Neural cell (in vitro differentiated cells): Measurements from ENCODE around the gene NTRK2. TPM values are rescaled to one million over a fixed set of nuclear protein-coding genes. Genes with fewer than 3 reads are reported as not detected.

Source experiments
- H2AFZ ChIP-seq: fragments of 200-600, 300-800 bp; sonication (generic), shearing (Covaris generic); 2 replicates; pipeline ENCODE4 v1.6.0; 2014; ENCODE audit warnings: low read depth, mild to moderate bottlenecking, antibody characterized with exemption, low read length, moderate library complexity
- H3F3A ChIP-seq: fragments of 200-600 bp; shearing (Covaris generic); 2 replicates; pipeline ENCODE4 v1.6.1; 2016; ENCODE audit warnings: mild to moderate bottlenecking, moderate library complexity, mixed read lengths, antibody characterized with exemption, low read length; ENCODE audit not compliant: insufficient read depth, poor library complexity, severe bottlenecking
- H3K27ac ChIP-seq: fragments of 200-600, 300-800 bp; sonication (generic), shearing (Covaris generic); 2 replicates; pipeline ENCODE4 v1.5.1; 2014; ENCODE audit warnings: mild to moderate bottlenecking, low read length, moderate library complexity
- H3K27me3 ChIP-seq: fragments of 300-800, 200-600 bp; sonication (generic), shearing (Covaris generic); 2 replicates; pipeline ENCODE4 v1.6.0; 2014; ENCODE audit warnings: mild to moderate bottlenecking, low read depth, low read length, moderate library complexity; ENCODE audit not compliant: insufficient read depth
- H3K36me3 ChIP-seq: fragments of 300-800, 200-600 bp; sonication (generic), shearing (Covaris generic); 2 replicates; pipeline ENCODE4 v1.5.1; 2014; ENCODE audit warnings: mild to moderate bottlenecking, antibody characterized with exemption, low read length, moderate library complexity; ENCODE audit not compliant: insufficient read depth
- H3K4me2 ChIP-seq: fragments of 300-800, 200-600 bp; sonication (generic), shearing (Covaris generic); 2 replicates; pipeline ENCODE4 v1.6.0; 2014; ENCODE audit warnings: mild to moderate bottlenecking, low read length
- H3K4me3 ChIP-seq: fragments of 300-800, 200-600 bp; sonication (generic), shearing (Covaris generic); 2 replicates; pipeline ENCODE4 v1.5.1; 2014; ENCODE audit warnings: mild to moderate bottlenecking, low read length, moderate library complexity
- H3K79me2 ChIP-seq: fragments of 200-600 bp; shearing (Covaris generic); replicated peaks from 2 replicates; pipeline ENCODE4 v1.6.0; 2014; ENCODE audit warnings: mild to moderate bottlenecking, low read length, moderate library complexity; ENCODE audit not compliant: insufficient read depth
- H3K9ac ChIP-seq: fragments of 300-800, 200-600 bp; sonication (generic), shearing (Covaris generic); 2 replicates; pipeline ENCODE4 v1.6.1; 2016; ENCODE audit warnings: mild to moderate bottlenecking, low read length, mixed read lengths
- H3K9me2 ChIP-seq: fragments of 200-600 bp; shearing (Covaris generic); 2 replicates; pipeline ENCODE4 v1.6.1; 2016; ENCODE audit warnings: mild to moderate bottlenecking, low read length, mixed read lengths; ENCODE audit not compliant: insufficient read depth
- H3K9me3 ChIP-seq: fragments of 200-600, 300-800 bp; sonication (generic), shearing (Covaris generic); 2 replicates; pipeline ENCODE4 v1.6.1; 2016; ENCODE audit warnings: mild to moderate bottlenecking, mixed run types, low read length, moderate library complexity, mixed read lengths
- H4K20me1 ChIP-seq: fragments of 200-600 bp; shearing (Covaris generic); 2 replicates; pipeline ENCODE4 v1.6.1; 2016; ENCODE audit warnings: mild to moderate bottlenecking, mixed run types; ENCODE audit not compliant: insufficient read depth
- CTCF ChIP-seq: fragments of 450-650 bp; IDR thresholded peaks from 2 replicates; pipeline ENCODE4 v1.5.1; 2014; ENCODE audit warnings: antibody characterized with exemption, mild to moderate bottlenecking, moderate library complexity; ENCODE audit not compliant: poor library complexity, severe bottlenecking
- EP300 ChIP-seq: fragments of 450-650 bp; conservative IDR thresholded peaks from 2 replicates; pipeline ENCODE4 v1.6.1; 2014; ENCODE audit warnings: antibody characterized with exemption, mild to moderate bottlenecking, moderate library complexity; ENCODE audit not compliant: poor library complexity, severe bottlenecking
- EZH2 ChIP-seq: fragments of 200-600, 300-800 bp; shearing (Covaris generic), sonication (generic); IDR thresholded peaks from 2 replicates; pipeline ENCODE4 v1.6.1; 2014; ENCODE audit warnings: antibody characterized with exemption, low read length, borderline replicate concordance, mild to moderate bottlenecking; ENCODE audit not compliant: insufficient read depth, poor library complexity, severe bottlenecking
- MXI1 ChIP-seq: fragments of 450-650 bp; conservative IDR thresholded peaks from 2 replicates; pipeline ENCODE4 v1.6.1; 2014; ENCODE audit warnings: antibody characterized with exemption, mild to moderate bottlenecking; ENCODE audit not compliant: poor library complexity, severe bottlenecking
- POLR2AphosphoS5 ChIP-seq: IDR thresholded peaks from 2 replicates; pipeline ENCODE4 v1.6.1; 2012
- RAD21 ChIP-seq: fragments of 450-650 bp; conservative IDR thresholded peaks from 2 replicates; pipeline ENCODE4 v1.6.1; 2014; ENCODE audit warnings: antibody characterized with exemption, mild to moderate bottlenecking, moderate library complexity
- REST ChIP-seq: IDR thresholded peaks from 2 replicates; pipeline ENCODE4 v1.6.1; 2012; ENCODE audit warnings: borderline replicate concordance
- SMC3 ChIP-seq: fragments of 450-650 bp; conservative IDR thresholded peaks from 2 replicates; pipeline ENCODE4 v1.6.1; 2014; ENCODE audit warnings: antibody characterized with exemption, mild to moderate bottlenecking, moderate library complexity; ENCODE audit not compliant: poor library complexity
- TAF1 ChIP-seq: IDR thresholded peaks from 2 replicates; pipeline ENCODE4 v1.6.1; 2012; ENCODE audit warnings: low read depth
- polyA plus RNA-seq: library from polyadenylated mRNA; depleted of rRNA; stranded (reverse); fragments of >200 nt; gene quantifications from 2 replicates; pipeline ENCODE4 v1.2.3, GENCODE V29; 2014

Gene NTRK2
- polyA plus RNA-seq, 1 donor from 2014 or later: 14.2 TPM

GRCh38 chr9:84991514-84991870 is 322.0 kb downstream of the NTRK2 start:
- no peaks in the 10 kb centered on the region for H3K79me2 ChIP-seq
- no peak overlapping the region for H3K4me3 ChIP-seq
- no peak overlapping the region for H3K9ac ChIP-seq
- no peak overlapping the region for H2AFZ ChIP-seq
- no peaks in the 10 kb centered on the region for H4K20me1 ChIP-seq
- no peak overlapping the region for H3K4me2 ChIP-seq
- no peaks in the 10 kb centered on the region for H3K27me3 ChIP-seq
- H3K9me3 ChIP-seq: no peaks in the 10 kb centered on the region
- H3K27ac ChIP-seq: no peak overlapping the region
- no peaks in the 10 kb centered on the region for H3K36me3 ChIP-seq
- no peak for TF ChIP-seq TAF1
- no peaks in the 10 kb centered on the region for H3K9me2 ChIP-seq
- H3F3A ChIP-seq: no peaks in the 10 kb centered on the region

- Histone ChIP-seq H3K4me2 (no peak overlapping the region), H3K36me3 (no peaks in the 10 kb centered on the region), H3F3A (no peaks in the 10 kb centered on the region), H3K27ac (no peak overlapping the region), H2AFZ (no peak overlapping the region), H3K9me3 (no peaks in the 10 kb centered on the region), H3K79me2 (no peaks in the 10 kb centered on the region), H4K20me1 (no peaks in the 10 kb centered on the region), H3K4me3 (no peak overlapping the region), H3K9ac (no peak overlapping the region), H3K27me3 (no peaks in the 10 kb centered on the region), H3K9me2 (no peaks in the 10 kb centered on the region)
- TF ChIP-seq CTCF (no peak), SMC3 (no peak), TAF1 (no peak), REST (no peak), EP300 (no peak), RAD21 (no peak), POLR2AphosphoS5 (no peak), EZH2 (no peak), MXI1 (no peak)
Measured at GRCh38 chr9:84992381-84992780, 322.9 kb downstream of the NTRK2 start.

- Histone ChIP-seq H3K9ac (no peak overlapping the region), H3K27ac (no peak overlapping the region), H3K27me3 (no peaks in the 10 kb centered on the region), H3K9me3 (no peaks in the 10 kb centered on the region), H3K9me2 (no peaks in the 10 kb centered on the region), H3K4me3 (no peak overlapping the region), H4K20me1 (no peaks in the 10 kb centered on the region), H2AFZ (no peak overlapping the region), H3K36me3 (no peaks in the 10 kb centered on the region), H3F3A (no peaks in the 10 kb centered on the region), H3K4me2 (no peak overlapping the region), H3K79me2 (no peaks in the 10 kb centered on the region)
- no peak for TF ChIP-seq EP300
- TF ChIP-seq TAF1: no peak
- TF ChIP-seq SMC3: no peak
- no peak for TF ChIP-seq MXI1
- TF ChIP-seq RAD21: no peak
- TF ChIP-seq CTCF: no peak
- no peak for TF ChIP-seq EZH2
- TF ChIP-seq REST: no peak
- no peak for TF ChIP-seq POLR2AphosphoS5
Measured at GRCh38 chr9:84993105-84993504, 323.6 kb downstream of the NTRK2 start.
